Measurements from ENCODE around the gene GBF1. TPM values are rescaled to one million over a fixed set of nuclear protein-coding genes. Genes with fewer than 3 reads are reported as not detected.

Gene GBF1, protein sequence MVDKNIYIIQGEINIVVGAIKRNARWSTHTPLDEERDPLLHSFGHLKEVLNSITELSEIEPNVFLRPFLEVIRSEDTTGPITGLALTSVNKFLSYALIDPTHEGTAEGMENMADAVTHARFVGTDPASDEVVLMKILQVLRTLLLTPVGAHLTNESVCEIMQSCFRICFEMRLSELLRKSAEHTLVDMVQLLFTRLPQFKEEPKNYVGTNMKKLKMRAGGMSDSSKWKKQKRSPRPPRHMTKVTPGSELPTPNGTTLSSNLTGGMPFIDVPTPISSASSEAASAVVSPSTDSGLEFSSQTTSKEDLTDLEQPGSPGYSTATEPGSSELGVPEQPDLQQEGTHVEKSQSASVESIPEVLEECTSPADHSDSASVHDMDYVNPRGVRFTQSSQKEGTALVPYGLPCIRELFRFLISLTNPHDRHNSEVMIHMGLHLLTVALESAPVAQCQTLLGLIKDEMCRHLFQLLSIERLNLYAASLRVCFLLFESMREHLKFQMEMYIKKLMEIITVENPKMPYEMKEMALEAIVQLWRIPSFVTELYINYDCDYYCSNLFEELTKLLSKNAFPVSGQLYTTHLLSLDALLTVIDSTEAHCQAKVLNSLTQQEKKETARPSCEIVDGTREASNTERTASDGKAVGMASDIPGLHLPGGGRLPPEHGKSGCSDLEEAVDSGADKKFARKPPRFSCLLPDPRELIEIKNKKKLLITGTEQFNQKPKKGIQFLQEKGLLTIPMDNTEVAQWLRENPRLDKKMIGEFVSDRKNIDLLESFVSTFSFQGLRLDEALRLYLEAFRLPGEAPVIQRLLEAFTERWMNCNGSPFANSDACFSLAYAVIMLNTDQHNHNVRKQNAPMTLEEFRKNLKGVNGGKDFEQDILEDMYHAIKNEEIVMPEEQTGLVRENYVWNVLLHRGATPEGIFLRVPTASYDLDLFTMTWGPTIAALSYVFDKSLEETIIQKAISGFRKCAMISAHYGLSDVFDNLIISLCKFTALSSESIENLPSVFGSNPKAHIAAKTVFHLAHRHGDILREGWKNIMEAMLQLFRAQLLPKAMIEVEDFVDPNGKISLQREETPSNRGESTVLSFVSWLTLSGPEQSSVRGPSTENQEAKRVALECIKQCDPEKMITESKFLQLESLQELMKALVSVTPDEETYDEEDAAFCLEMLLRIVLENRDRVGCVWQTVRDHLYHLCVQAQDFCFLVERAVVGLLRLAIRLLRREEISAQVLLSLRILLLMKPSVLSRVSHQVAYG (N-terminal part only)
- total RNA-seq, result 31.8 TPM

DNA sequence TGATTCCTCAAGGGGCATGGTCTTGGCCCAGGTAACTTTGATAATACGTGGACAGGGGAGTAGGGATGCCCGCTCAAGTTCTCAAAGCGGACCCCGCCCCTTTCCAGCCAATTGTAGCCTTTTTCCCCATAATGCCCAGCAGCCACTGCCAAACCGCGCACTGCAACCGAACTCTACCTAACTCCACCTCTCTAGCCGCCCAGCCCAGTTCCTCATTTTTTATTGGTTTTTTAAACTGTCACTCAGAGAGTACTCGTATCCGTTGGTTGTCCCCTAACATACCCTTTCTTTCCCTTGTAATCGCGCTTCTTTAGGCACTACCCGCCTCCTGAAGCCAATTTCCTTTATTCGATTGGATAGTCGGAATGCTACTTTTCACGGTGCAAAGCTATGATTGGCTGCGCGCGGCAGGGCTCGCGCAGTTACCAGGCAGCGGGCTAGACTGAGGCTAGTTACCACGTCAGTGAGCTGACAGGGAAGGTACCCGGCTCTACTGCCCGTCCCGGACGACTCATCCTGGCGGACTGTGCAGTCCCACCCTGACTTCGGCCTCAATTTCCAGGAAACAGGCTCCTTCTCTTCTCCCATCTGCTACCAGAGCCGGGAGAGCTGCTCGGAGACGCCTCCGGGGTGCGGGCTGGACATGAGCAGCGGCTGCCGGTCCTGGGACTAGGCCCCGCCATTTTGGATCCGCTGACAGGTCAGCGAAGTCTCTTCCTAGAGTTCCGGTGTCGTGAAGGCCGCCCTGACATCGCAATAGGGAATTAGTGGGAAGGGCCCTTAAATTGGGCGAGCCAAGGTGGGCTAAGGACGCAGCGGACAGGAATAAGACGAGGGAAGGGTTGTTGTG is at the start of gene GBF1:
Gene GBF1 (plus strand): TSS at position 451 of the 850 bp plus-strand sequence. CDS start 13,407 bp downstream, outside the sequence.

DNA sequence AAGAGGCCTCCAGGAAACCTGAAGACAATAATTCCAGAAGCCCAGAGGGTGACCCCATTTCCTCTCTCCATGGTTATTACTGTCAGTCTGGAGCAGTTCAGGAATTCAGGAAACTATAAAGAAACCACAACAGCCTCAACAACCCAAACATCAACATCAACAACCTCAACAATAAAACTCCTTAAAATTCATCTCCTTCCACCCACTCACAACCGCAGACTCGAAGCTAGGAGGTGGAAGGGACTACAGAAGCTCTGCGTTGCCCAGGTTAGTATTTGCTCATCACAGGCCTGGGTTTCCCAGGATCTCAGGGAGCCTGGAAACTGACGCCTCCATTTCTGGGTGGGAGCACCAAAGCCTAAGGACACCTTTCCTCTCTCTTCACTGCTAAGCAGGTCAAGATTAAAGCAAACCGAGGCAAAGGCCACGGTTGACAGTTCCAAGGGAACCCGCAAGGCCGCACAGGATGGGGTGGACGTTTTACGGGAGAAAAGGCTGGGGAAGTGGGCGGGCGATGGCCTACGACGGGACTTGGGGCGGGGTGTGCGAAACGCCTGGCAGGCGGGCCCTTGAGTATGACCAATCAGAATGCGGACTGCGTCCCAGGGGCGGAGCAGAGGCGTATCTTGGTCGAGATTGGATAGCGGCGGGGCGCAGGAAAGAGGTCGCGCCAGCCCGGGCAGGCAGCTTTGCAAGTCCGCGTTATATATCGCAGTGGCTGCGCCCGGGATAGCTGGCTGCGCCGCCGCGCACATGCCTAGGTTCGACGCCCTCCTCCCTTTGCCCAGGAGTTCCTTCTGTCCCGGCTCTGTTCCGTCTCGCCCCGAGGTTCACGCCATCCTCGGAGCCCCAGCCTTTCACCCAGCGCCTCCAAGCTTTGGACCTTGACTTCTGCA is 19.4 kb upstream of the GBF1 start, which contains the start of gene ELOVL3:
Gene ELOVL3 (plus strand): TSS at position 654 of the 896 bp plus-strand sequence. CDS start 250 bp downstream, outside the sequence.

DNA sequence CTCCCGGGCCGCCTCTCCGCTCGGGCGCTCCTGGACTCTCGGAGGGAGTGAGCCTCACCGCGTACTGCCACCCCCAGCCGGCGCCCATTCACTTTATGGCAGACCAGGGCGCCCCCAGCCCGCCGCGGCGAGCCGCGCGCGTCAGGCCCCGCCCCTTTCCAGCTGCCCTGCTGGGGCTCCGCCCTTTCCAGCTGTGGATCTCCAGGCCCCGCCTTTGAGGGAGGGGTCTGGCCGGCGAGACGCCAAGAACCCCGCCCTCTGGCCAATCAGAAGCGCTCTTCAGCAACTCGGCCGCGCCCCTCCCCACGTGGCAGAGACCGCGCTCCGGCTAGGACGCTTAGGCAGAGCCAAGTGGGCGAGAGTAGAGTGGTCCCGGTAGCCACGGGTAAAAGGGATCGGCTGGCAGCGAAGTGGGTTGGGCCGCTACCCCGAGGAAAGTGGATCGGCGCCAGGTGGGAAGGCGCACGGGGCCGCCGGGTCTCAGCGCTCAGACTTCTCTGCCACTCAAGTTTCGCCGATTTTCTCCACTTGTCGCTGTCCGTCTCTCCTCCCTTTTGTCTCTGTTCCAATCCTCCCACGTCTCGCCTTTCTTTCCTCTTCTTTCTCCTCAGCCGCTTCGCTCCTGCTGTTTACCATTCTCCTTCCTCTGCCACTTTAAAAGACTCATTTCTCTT is 3.8 kb upstream of the GBF1 start, which contains the start of gene PITX3:
Gene PITX3 (minus strand): TSS at position 69 of the 674 bp plus-strand sequence. CDS start 9,432 bp downstream, outside the sequence.

DNA sequence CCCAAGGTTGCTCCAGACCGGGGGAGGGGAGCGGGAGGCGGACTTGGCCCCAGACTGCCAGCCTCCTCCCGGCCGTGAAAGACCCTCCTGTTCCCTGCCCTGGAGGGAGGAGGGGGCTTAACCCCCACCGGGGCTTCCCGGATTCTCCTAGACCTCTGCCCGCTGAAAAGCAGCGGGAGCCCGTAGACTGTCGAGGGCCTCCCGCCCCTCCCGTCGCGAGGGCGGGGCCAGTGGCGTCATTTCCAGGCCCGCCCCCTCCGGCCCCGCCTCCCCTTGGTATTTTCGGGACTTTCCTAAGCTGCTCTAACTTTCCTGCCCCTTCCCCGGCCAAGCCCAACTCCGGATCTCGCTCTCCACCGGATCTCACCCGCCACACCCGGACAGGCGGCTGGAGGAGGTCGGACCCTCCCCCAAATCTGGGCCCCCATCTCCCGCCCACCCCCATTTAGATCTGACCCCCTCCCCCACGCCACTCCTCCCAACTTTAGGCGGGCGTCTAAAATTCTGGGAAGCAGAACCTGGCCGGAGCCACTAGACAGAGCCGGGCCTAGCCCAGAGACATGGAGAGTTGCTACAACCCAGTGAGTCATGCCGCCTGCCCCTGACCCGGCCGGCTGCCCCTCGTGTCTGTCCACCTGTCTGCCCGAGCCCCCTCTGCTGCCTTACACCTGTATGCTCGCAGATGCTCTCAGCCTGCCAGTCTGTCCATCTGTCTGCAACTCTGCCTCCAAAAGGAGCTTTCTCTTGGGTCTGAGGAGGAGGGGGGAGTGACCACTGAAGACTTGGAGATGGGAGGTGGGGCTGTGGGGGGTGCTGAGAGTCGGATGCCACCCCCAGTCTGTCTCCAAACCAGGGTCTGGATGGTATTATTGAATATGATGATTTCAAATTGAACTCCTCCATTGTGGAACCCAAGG is 150.3 kb downstream of the GBF1 start, which contains the start of gene NFKB2:
Gene NFKB2 (plus strand): TSS at position 306 of the 917 bp plus-strand sequence. CDS start 255 bp downstream, at position 561.

DNA sequence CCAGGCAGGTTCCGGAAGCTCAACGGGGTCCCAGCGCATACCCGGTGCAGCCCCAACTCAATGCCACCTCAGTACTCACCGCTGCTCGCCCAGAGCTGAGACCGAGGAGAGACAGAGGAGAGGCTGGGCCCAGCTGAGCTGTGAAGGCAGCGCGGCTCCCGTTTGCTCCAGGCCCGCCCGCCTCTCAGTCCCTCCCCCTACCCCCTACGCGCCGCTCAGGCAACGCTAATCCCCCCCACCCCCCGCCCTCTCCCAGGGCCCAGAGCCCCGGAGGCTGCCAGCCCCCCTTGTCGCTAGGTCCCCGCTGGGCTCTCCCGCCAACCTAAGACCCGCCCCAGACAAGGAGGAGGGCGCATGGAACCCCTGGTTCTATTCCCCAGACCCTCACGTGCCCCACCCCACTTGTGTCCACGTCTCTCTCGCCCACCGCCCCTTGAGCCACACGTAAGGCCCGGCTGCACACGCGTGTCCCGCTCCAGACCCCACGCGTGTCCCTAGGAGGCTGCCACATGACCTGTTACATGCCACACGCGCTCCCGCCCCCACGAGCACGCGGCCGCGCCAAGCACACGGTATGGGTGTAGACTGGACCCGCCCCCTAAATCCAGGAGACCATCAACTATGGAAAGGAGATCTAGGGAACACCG is 173.4 kb downstream of the GBF1 start, which contains the start of gene PSD:
Gene PSD (minus strand): TSS at position 164 of the 647 bp plus-strand sequence. CDS start 1,747 bp downstream, outside the sequence.

DNA sequence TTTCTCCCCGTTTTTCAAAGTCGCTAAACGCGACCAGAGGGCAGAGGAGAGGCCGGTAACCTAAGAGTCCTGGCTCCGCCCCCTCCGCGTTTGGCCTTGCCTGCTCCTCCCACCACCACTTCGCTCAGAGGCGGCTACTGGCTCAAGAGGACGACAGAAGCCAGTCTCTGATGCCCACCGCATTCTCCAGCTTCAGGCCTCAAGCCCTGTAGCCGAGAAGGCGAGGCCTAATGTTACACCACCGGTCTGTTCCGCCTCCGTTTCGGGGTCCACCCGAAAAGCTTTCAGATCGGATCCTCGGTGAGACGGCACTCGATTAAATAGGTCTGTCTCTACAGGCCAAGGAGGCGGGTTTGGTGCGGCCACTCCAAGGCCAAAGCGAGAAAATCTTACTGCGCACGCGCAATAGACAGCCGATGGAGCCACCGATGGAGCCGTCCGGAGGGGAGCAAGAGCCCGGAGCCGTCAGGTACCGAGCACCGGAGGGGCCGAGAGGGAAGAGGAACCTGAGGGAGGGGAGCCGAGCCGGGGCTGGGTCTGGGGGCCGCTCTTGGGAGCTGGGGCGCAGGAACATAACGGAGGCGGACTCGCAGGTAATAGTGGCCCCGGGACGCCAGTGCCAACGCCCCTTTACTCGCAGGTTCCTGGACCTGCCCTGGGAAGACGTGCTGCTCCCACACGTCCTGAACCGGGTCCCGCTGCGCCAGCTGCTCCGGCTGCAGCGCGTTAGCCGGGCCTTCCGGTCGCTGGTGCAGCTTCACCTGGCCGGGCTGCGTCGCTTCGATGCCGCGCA is 175.6 kb downstream of the GBF1 start, which contains the start of gene FBXL15:
Gene FBXL15 (plus strand): TSS at position 123 of the 793 bp plus-strand sequence. CDS start 294 bp downstream, at position 417.

Other genes starting within 250 kb of the GBF1 start
- gene ARMH3, start 189.4 kb upstream of the GBF1 start, total RNA-seq, result 22.6 TPM
- gene HPS6, start 180.2 kb upstream of the GBF1 start, total RNA-seq, result 12.9 TPM
- gene LDB1, start 125.2 kb upstream of the GBF1 start, total RNA-seq, result 63.4 TPM
- 9.5 TPM for gene PPRC1, start 112.5 kb upstream of the GBF1 start, total RNA-seq
- gene NOLC1, start 93.1 kb upstream of the GBF1 start, total RNA-seq, result 48.9 TPM
- gene ELOVL3, start 19.2 kb upstream of the GBF1 start, total RNA-seq, result 0.92 TPM
- 0.69 TPM for gene PITX3, start 4.0 kb upstream of the GBF1 start, total RNA-seq
- gene NFKB2, start 150.2 kb downstream of the GBF1 start, total RNA-seq, result 1.6 TPM
- 108 TPM for gene PSD, start 173.3 kb downstream of the GBF1 start, total RNA-seq
- 19.4 TPM for gene FBXL15, start 175.3 kb downstream of the GBF1 start, total RNA-seq
- gene CUEDC2, start 187.0 kb downstream of the GBF1 start, total RNA-seq, result 53.7 TPM
- gene C10orf95, start 206.0 kb downstream of the GBF1 start, total RNA-seq, result 0.69 TPM

Data from diencephalon (tissue), 1 donor.